ENCODE data around the gene PIEZO1. TPM values are rescaled to one million over a fixed set of nuclear protein-coding genes. Genes with fewer than 3 reads are reported as not detected.

Gene PIEZO1
- total RNA-seq, 2 donors from 2014 or later, result 156 to 202 TPM

DNA sequence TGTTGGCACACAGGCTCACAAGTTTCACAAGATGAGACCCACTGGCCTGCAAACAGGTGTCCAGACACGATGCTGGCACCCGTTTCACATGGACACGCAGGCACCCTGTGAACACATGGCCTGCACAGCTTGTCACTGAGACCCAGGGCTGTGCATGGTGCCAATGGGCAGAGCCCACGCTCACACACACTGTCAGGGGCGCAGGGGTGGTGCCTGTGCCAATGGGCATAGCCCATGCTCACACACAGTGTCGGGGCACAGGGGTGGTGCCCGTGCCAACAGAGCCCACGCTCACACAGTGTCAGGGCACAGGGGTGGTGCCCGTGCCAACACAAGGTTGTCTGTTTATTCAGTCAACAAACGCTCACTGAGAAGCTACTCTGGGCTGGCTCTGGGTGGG is 49.4 kb downstream of the PIEZO1 start:
- intact Hi-C loops (cut with DNase I), result loop anchor here (10.0 kb wide), 2 partner anchors 439 to 479 kb away; partner anchors contain the start of genes CDH15 and ZNF778
- H3K4me3 ChIP-seq, result no peak overlapping the region
- peaks cover 14% of the 10 kb centered on the region for H3K4me1 ChIP-seq (replicated peaks)
- H3K9me3 ChIP-seq, result no peaks in the 10 kb centered on the region
- H3K36me3 ChIP-seq, result no peaks in the 10 kb centered on the region
- TF ChIP-seq POLR2A (IDR thresholded peaks at IDR 0.05) (no peak), POLR2AphosphoS5 (IDR thresholded peaks at IDR 0.05) (no peak)
- TF ChIP-seq, protein P1, sequence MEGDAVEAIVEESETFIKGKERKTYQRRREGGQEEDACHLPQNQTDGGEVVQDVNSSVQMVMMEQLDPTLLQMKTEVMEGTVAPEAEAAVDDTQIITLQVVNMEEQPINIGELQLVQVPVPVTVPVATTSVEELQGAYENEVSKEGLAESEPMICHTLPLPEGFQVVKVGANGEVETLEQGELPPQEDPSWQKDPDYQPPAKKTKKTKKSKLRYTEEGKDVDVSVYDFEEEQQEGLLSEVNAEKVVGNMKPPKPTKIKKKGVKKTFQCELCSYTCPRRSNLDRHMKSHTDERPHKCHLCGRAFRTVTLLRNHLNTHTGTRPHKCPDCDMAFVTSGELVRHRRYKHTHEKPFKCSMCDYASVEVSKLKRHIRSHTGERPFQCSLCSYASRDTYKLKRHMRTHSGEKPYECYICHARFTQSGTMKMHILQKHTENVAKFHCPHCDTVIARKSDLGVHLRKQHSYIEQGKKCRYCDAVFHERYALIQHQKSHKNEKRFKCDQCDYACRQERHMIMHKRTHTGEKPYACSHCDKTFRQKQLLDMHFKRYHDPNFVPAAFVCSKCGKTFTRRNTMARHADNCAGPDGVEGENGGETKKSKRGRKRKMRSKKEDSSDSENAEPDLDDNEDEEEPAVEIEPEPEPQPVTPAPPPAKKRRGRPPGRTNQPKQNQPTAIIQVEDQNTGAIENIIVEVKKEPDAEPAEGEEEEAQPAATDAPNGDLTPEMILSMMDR (IDR thresholded peaks at IDR 0.05), result no peak
- H3K27me3 ChIP-seq (replicated peaks; ENCODE audit: insufficient read depth), result no peaks in the 10 kb centered on the region
- DNase-seq (ENCODE audit: low spot score), result no peak
- no peak overlapping the region for H3K27ac ChIP-seq
- WGBS, result 85% methylated on average over 8 of the region's 10 CpGs

DNA sequence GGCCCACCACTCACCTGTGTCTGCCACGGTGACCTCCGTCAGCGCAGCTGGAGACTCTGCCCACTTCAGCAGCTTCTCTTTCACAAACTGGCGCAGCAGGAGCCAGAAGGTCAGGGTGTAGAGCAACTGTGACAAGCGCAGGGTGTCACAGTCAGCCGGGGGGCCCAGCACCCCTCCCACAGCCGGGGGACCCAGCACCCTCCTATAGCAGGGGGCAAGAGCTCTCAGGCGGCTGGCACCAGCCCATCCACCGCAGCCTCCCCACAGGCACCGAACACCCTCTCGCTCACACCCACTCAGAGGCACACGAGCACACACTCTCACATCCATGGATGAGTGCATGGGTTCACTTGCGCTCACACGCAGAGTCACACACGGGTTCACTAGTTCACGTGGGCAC is 49.9 kb downstream of the PIEZO1 start:
- no peaks in the 10 kb centered on the region for H3K9me3 ChIP-seq
- no peak for DNase-seq (ENCODE audit: low spot score)
- no peak for TF ChIP-seq POLR2A (IDR thresholded peaks at IDR 0.05)
- TF ChIP-seq POLR2AphosphoS5 (IDR thresholded peaks at IDR 0.05), result no peak
- TF ChIP-seq, protein P1 (IDR thresholded peaks at IDR 0.05), result no peak
- H3K27me3 ChIP-seq (replicated peaks; ENCODE audit: insufficient read depth), result no peaks in the 10 kb centered on the region
- no peak overlapping the region for H3K4me3 ChIP-seq
- no peaks in the 10 kb centered on the region for H3K36me3 ChIP-seq
- WGBS, result 92% methylated on average over 16 of the region's 16 CpGs
- no peak overlapping the region for H3K27ac ChIP-seq
- intact Hi-C loops (cut with DNase I), result loop anchor here (10.0 kb wide), 2 partner anchors 440 to 480 kb away; partner anchors contain the start of genes CDH15 and ZNF778
- H3K4me1 ChIP-seq (replicated peaks), result peaks cover 14% of the 10 kb centered on the region

DNA sequence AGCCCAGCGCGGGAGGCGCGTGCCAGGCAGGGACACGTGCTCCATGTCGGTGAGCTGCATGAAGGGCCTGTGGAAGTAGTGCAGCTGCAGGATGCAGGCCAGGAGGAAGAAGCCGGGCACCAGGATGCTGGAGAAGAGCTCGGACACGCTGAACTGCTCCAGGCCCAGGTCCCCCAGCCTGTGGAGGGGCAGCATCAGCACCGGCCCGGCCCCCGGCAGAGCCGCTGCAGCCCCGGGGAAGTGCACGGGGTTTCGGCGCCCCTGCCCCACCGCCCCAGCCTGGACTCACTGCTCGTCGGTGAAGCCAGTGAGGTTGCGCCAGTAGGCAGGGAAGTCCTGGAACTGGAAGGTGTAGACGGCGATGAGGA is 50.7 kb downstream of the PIEZO1 start:
- Histone ChIP-seq H3K4me1 (replicated peaks) (peaks cover 8% of the 10 kb centered on the region), H3K4me3 (no peak overlapping the region), H3K27ac (no peak overlapping the region), H3K36me3 (no peaks in the 10 kb centered on the region), H3K27me3 (replicated peaks; ENCODE audit: insufficient read depth) (no peaks in the 10 kb centered on the region), H3K9me3 (no peaks in the 10 kb centered on the region)
- intact Hi-C loops (cut with DNase I), result loop anchor here (10.0 kb wide), 2 partner anchors 440 to 480 kb away; partner anchors contain the start of genes CDH15 and ZNF778
- 92% methylated on average over 15 of the region's 23 CpGs for WGBS
- no peak for DNase-seq (ENCODE audit: low spot score)
- TF ChIP-seq, protein P1 (IDR thresholded peaks at IDR 0.05), result no peak
- no peak for TF ChIP-seq POLR2A (IDR thresholded peaks at IDR 0.05)
- no peak for TF ChIP-seq POLR2AphosphoS5 (IDR thresholded peaks at IDR 0.05)

DNA sequence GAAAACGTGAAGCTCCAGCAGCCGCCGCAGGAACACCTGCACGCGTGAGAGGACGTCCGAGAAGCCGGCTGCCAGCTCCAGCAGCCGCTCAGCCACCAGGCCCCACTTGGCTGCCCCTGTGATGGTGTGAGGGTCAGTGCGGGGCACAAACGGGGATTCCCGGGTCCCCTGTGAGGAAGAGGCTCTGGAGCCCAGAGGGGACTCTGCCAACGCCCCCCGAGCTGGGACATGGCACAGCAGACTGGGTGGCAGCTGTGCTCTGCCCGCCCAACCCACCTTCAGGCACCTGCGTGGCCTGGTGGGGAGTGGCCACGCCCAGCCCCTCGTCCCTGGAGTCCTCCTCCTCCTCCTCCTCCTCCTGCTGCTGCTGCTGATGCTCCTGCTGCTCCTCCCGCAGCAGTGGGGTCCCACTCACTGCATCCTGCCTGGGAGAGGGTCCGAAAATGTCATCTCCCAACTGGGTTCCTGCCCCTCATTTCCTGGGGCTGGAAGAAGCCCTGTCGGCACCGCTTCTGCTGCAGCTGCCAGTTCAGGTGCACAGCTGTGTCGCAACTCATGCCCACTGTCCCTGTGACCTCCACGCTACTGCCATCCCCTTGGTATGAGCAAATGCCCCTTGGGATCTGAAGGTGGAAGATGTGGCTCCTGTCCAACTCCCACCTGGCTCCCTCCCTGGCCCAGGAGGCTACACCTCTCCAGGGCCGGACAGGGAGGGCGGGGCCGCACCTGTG is 51.2 kb downstream of the PIEZO1 start:
- TF ChIP-seq, protein P1 (IDR thresholded peaks at IDR 0.05), result no peak
- no peak for TF ChIP-seq POLR2AphosphoS5 (IDR thresholded peaks at IDR 0.05)
- no peak for TF ChIP-seq POLR2A (IDR thresholded peaks at IDR 0.05)
- H3K27me3 ChIP-seq (replicated peaks; ENCODE audit: insufficient read depth), result no peaks in the 10 kb centered on the region
- peaks cover 2% of the 10 kb centered on the region for H3K4me1 ChIP-seq (replicated peaks)
- 88% methylated on average over 16 of the region's 27 CpGs for WGBS
- H3K9me3 ChIP-seq, result no peaks in the 10 kb centered on the region
- H3K27ac ChIP-seq, result no peak overlapping the region
- no peaks in the 10 kb centered on the region for H3K36me3 ChIP-seq
- no peak for DNase-seq (ENCODE audit: low spot score)
- no peak overlapping the region for H3K4me3 ChIP-seq
- intact Hi-C loops (cut with DNase I), result loop anchor here (10.0 kb wide), 2 partner anchors 441 to 481 kb away; partner anchors contain the start of genes CDH15 and ZNF778

DNA sequence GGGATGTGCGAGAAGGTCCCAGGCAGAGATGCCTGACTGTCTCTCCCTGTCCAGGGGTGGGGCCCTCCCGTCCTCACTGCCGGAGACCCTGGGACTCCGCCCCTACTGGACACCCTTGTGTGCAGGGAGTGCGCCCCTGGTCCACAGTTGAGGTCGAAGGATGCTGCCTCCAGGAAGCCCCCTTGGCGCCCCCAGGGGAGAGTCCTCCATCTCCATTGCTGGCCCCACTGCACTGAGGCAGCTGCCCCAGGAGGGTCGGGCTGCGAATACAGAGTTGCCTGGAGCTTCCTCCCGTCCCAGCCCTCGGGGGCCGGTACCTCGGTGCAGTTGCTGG is 52.1 kb downstream of the PIEZO1 start:
- TF ChIP-seq, protein P1 (IDR thresholded peaks at IDR 0.05), result no peak
- TF ChIP-seq POLR2AphosphoS5 (IDR thresholded peaks at IDR 0.05), result no peak
- no peak for TF ChIP-seq POLR2A (IDR thresholded peaks at IDR 0.05)
- no peaks in the 10 kb centered on the region for H3K4me1 ChIP-seq (replicated peaks)
- WGBS, result 91% methylated on average over 13 of the region's 13 CpGs
- H3K4me3 ChIP-seq, result no peak overlapping the region
- intact Hi-C loops (cut with DNase I), result loop anchor here (10.0 kb wide), 2 partner anchors 442 to 482 kb away; partner anchors contain the start of genes CDH15 and ZNF778
- no peaks in the 10 kb centered on the region for H3K27me3 ChIP-seq (replicated peaks; ENCODE audit: insufficient read depth)
- DNase-seq (ENCODE audit: low spot score), result no peak
- no peaks in the 10 kb centered on the region for H3K9me3 ChIP-seq
- no peak overlapping the region for H3K27ac ChIP-seq
- no peaks in the 10 kb centered on the region for H3K36me3 ChIP-seq
